Measurements from ENCODE around the gene ADGRG3.

DNA sequence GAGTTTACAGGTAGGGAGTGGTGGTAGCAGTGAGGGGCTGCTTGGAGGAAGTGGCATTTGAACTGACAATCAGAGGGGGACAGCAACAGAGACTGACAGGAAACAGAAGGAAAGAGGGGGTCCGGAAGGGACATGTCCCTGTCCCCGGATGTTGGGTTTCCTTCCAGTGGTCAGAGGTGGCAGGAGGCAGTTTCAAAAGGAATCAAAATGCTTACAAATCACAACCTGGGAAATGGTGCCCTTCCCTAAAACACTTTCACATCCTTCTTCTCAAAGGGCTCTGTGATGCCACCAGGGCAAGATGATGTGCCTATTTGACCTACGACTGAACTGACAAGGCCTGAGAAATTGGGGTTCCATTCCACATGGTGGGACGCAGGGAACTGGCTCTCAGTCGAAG lies 20.0 kb upstream of the ADGRG3 start:
- TF ChIP-seq CTCF (IDR thresholded peaks at IDR 0.05 in 4 of 5, conservative IDR thresholded peaks at IDR 0.05 in 1 of 5) (no peak), POLR2A (IDR thresholded peaks at IDR 0.05) (no peak)

All from gastrocnemius medialis (tissue), 4 donors.